NCI-H2227 treated with DMSO at 0.1 percent for 48 hours (cell line): ENCODE results near the gene TACO1.

Experiments
- DNase-seq: peaks from one replicate; lab custom pipeline; 2025; lab: John Stamatoyannopoulos, UW

Gene TACO1

DNA sequence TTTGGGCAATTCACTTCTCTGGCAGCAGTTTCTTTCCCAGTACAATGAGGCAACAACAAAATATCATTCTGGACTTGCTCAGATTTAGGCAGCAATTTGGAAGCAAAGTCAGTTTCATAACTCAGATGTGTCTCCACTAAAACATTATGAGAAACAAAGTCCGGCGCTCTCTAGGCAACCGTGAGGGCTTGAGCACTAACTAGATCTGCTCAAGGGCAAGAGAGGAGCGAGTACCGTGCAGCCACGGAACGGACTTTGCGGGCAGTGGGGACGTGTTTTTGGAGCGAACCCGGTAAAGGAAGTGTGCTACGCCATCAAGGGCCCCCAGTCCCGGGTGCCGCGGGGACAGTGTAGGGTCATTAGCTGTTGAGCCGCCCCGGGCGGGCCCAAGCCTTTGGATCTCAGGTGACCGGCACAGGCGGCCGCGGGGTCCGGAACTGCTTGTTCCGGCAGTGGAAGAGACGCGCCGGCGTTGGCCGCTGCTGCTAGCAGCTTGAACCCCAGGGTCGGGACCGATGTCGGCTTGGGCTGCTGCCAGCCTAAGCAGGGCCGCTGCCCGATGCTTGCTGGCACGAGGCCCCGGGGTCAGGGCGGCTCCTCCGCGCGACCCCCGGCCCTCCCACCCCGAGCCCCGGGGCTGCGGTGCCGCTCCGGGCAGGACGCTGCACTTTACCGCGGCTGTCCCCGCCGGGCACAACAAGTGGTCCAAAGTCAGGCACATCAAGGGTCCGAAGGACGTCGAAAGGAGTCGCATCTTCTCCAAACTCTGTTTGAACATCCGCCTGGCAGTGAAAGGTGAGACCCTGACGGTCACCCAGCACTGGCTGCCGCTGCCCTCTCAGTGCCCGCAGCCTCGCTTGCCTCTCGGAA lies at the start of gene TACO1:
Gene TACO1 (plus strand): TSS at position 327 of the 870 bp plus-strand sequence. CDS start 189 bp downstream, at position 516.
- peak; percentile 87 for DNase-seq

DNA sequence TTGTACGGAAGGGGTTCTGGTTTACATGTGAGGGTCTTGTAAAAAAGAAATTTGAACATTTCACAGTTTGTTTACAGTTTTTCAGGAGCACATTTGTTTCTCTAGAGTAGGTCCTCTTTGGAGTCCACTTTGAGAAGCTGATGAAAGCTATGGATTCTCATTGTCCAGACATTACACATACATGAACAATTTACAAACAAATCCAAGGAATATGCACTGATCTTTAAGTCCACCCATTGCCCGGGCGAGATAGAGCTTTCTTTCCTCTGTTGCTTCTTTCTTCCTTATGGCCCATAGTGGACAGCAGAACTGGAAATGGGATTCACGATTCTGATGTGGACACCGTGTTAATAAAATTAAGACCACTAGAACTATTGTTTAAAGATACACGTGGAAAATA lies 48.5 kb upstream of the TACO1 start:
- DNase-seq = no peak

DNA sequence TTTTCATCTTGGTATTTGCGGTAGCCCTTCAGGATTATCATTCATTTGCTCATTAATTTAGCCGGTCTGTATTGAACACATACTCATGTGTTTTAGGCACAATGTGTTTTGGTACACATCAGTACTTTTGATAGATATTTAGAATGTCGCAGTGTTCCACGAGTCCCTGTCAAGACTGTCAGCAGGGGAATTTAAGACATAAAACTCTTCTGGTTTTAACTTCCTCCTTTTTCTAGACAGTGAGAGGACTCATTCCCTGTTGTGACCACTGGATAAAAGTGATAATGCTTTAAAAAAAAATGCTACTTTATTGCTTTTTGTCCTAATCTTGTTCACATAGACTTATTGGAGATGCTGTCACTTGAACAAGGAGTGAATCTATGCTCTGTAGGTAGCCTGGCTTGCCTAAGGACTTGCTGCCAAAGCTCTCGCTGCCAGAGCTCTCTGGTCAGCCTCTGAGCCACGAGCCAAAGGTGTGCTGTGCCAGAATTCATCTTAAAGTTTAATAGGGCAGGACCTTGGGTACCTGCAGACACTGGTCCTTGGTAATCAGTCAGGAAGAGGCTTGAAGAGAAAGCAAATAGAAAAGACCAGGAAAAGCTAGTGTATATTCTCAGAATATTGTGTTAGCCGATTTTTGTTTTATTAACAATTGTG lies 45.1 kb upstream of the TACO1 start:
- DNase-seq = no peak

DNA sequence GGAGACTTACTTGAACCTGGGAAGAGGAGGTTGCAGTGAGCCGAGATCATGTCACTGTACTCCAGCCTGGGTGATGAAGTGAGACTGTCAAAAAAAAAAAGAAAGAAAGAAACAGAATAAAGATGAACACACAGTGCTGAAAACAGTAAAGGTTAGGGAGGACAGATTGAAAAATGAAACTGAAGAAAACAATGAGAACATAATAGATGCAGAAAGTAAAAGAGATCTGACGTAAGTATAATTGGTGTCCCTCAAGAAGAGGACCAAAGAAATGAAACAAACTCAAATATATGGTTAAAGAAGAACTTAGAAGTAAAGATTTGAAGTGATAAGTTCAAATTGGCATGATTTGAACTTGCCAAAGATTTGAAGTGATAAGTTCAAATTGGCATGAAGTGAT lies 43.3 kb upstream of the TACO1 start:
- no peak for DNase-seq

DNA sequence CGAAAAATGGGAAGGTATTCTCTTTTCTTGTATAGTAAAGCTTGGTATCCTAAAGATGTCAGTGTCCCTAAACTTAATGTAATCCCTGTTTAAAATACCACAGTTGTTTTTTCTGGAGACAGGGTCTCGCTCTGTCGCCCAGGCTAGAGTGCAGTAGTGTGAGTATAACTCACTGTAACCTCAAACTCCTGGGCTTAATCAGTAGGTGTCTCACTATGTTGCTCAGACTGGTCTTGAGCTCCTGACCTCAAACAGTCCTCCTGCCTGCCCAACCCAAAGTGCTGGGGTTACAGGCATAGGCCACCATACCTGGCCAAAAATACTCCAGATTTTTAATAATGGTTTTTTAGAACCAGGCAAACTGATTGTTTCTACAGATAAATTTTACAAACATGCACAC lies 42.3 kb upstream of the TACO1 start:
- DNase-seq = no peak

DNA sequence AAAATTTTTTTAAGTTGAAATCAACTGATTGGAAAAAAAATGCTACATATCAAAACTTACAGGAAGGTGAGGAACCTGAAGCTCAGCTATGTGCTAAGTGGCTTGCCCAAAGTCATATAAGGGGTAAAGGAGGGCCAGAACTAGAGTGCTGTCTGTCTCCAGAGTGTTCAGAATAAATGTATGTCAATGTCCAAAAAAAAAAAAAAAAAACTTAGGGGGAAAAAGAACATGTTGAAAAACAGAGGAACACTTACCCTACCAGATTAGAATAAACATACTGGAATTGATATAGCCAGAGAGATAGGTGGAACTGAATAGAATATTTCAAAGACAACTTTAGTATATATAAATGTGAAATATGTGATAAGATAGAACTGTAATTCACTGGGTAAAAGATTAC lies 38.9 kb upstream of the TACO1 start:
- DNase-seq = no peak

DNA sequence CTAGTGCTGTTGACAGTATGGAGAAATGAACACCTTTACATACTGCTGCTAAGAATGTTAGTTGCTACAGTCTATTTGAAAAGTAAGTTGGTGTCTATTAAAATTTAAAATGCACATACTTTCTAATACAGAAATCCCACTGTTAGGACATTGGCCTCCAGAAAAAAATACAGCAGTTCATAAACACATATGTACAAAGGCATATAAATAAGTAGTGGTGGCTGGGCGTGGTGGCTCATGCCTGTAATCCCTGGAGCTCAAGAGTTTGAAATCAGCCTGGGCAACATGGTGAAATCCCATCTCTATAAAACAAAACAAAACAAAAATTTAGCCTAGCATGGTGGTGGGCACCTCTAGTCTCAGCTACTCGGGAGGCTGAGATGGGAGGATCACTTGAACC lies 37.4 kb upstream of the TACO1 start:
- DNase-seq = no peak

DNA sequence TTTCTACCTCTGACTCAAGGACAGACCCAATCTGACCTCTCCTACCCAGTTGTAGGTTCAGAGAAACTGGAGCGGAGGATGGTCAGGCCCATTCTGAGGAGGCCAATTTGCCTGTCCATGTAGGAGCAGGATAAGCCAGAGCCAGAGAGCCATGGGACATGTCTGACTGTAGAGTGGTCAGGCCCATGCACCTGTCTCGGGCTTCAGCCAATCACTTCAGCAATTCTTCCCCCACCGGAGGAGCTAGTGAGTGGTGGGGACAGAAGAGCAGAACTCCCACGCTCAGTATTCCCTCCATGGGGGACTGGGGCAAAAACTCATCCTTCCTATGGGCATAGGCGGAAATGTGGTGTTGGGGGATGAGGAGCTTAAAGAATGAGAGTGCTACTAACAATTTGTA lies 36.1 kb upstream of the TACO1 start:
- DNase-seq = no peak

DNA sequence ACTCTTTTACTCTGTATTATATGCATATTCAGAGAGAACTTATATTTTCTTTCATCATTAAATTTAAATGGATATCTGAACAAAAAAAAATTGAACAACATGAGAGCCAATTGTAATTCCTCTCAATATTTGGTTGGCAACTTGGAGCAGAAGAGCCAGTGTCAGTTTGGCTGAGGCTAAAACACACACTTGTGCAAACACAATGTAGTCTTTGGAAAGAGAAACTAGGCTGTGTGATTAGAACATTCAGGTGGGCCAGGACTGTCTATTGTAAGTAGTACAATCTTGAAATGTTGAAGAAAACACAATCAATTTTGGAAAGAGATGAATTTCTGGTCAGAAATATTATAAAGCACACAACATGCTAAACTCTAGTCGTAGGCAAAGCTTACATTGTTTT lies 33.5 kb upstream of the TACO1 start:
- no peak for DNase-seq

DNA sequence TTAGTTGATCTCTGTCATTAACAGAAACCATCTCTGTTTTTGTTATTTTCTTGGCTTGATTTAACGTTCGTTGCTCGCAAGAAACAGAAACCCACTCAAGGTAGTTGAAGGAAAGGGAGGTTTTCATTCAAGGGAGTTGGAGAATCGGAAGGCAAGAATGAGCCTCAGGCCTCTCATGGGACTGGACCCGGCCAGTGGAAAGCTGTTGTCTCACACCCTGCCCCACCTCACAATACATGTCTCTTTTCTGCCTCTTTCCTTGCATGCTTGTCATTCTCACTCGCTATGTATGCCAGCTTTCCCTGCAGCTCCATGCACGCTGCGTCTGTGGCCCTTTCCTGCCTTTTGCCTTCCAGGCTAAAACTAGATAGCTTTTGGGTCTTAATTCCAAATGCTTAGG lies 32.1 kb upstream of the TACO1 start:
- no peak for DNase-seq

DNA sequence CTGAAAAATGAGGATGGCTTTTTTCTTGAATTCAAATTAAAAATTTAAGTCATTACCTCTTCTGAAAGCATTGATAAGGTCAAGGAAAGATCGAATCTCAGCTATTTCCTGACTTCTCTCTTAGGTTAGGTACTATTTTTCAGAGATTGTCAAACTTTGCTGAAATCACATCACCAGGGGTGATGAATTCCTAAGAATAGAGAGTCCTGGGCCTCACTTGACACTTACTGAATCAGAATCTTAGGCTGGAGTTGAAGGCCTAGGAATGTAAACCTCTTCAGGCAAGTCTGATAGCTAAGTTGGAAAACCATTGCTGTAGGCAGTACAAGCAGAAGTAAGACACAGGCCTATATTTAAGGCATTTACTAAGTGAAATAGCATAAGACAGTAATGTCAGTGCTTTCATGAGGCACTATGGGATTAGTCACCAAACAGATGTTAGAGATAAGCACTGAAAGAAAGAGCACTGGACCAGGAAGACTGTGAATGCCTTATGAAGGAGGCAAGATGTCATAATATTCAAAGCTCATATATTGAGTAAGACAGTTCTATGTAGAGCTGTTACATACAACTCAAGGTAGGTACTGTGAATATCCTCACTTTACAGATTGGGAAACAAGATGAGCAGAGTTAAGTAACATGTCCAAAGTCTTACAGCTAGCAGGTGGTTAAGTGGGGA lies 28.9 kb upstream of the TACO1 start:
- DNase-seq = no peak

DNA sequence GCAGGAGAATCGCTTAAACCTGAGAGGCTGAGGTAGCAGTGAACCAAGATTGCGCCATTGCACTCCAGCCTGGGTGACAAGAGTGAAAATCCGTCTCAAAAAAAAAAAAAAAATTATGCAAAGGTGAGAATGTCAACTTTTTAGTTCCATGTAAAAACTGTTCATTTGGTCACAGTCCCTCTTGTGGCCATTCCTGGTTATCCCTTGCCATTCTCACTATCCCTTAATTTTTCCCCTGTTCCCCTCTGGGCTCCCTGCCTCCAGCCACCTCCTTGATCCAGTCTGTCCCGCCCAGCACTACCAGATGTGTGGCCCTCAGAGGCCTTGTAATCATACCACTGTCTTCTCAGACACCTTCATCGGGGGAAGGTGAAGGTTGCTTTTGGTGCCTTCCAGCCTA lies 27.1 kb upstream of the TACO1 start:
- no peak for DNase-seq

DNA sequence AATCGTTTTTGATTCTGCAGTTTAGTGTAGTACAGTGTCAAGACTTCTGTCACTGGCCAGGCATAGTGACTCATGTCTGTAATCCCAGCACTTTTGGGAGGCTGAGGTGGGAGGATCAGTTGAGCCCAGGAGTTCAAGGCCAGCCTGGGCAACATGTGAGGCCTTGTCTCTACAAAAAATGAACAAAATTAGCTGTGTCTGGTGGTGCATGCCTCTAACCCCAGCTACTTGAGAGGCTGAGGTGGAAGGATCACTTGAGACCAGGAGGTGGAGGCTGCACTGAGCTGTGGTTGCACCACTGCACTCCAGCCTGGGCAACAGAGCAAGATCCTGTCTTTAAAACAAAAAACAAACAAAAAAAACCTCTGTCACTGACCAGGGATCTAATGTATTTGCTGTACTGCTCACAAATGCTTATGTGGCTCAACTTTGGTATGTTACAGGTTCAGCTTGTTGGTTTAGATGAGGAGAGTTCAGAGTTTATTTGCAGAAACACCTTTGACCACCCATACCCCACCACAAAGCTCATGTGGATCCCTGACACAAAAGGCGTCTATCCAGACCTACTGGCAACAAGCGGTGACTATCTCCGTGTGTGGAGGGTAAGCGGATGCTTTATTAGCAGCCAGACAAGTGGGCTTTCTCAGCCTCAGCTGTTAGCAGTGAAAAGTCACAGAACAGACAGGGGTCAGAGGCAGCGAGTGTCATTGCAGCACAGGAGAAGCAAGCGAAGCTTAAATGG lies 22.5 kb upstream of the TACO1 start:
- no peak for DNase-seq

DNA sequence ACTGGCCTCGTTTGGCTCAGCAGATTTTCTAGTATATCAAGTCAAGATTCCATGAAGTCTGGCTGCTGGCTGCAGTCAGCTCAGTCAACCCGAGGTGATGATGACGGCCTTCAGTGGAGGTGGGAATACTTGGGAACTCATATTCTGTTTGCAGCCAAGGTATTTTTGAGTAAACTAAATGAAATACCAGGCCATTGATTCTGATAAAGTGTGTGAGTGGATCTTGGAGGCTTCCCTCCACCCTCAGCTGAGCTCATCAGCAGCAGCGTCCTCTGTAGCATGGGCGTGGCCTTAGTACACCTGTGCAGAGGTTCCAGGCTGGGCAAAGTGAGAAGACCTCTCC lies 22.0 kb upstream of the TACO1 start:
- no peak for DNase-seq

DNA sequence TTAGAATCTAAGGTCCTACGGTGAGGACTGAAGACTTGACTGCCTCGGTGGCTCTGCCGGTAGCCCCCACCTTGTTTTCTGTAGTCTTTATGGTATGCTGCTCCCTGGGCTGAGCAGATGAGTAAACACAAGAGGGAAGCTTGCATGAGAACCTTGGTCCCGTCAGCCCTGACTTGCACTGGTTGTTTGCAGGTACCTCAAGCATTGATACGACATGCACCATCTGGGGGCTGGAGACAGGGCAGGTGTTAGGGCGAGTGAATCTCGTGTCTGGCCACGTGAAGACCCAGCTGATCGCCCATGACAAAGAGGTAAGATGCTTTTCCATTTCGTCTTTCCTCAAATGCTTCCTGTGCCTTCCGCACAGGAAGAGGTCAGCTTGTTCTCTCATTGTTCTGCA lies 21.1 kb upstream of the TACO1 start:
- DNase-seq = no peak

DNA sequence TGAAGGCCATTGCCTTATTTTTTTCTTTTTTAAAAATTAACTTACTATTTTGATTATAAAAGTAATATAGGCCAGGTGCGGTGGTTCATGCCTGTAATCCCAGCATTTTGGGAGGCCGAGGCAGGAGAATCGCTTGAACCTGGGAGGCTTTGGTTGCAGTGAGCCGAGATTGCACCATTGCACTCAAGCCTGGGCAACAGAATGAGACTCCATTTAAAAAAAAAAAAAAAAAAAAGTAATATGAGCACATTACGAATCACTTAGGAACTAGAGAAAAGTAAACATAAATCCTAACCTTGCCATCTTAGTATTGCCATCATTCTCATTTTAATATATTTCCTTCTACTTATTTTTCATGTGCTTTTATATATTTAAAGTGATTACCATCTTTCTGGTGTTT lies 12.9 kb upstream of the TACO1 start:
- no peak for DNase-seq

DNA sequence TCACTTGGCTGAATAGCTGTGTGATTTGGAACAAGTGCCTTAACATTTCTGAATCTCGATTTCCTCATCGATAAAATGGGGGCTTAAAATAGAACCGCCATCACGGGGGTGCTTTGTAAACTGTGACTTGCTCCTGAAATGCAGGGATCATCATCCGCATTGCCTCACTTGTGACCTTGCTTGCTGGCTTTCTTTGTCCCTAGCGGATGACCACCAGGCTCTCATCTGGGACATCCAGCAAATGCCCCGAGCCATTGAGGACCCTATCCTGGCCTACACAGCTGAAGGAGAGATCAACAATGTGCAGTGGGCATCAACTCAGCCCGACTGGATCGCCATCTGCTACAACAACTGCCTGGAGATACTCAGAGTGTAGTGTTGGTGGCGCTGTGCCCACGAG lies 11.9 kb upstream of the TACO1 start:
- DNase-seq = no peak

DNA sequence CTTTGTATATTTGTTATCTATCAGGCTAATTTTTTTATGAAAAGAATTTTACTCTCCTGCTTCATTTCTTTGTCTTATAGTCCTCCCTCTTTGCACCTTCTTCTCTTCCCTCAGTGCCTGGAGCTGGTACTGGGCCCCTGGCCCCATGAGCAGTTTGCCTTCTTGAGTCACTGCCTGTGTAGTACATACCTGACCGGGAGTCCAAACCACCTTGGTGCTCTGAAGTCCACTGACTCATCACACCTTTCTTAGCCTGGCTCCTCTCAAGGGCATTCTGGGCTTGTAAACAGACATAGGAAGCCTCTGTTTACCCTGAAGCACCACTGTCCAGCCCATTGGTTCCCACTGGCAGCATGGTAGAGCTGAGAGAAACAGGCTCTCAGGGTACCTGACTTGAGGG lies 11.0 kb upstream of the TACO1 start:
- no peak for DNase-seq

DNA sequence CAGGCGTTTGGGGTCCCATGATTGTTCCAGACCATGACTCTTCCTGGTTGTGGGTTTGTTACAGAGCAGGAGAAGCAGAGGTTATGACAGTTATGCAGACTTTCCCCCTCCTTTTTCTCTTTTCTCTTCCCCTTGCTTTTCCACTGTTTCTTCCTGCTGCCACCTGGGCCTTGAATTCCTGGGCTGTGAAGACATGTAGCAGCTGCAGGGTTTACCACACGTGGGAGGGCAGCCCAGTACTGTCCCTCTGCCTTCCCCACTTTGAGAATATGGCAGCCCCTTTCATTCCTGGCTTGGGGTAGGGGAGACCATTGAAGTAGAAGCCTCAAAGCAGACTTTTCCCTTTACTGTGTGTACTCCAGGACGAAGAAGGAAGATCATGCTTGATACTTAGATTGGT lies 7.9 kb upstream of the TACO1 start:
- DNase-seq = no peak

DNA sequence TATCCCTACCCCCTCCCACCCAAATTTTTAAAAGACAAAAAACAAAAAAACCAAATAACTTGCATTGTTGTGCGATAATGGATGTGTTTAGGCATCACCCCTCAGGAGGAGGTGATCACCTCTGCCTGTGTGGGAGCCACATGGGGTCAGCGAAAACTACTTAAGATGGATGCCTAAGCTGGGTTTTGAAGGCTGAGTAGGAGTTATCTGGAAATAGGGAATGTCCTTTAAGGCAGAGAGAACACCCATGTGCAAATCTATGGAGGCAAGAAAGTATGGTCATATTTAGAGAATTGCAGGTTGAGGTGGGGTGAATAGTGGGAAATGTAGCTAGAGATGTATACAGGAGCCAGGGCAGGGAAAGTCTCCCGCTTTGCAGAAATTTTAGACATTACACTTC lies 5.6 kb upstream of the TACO1 start:
- no peak for DNase-seq

DNA sequence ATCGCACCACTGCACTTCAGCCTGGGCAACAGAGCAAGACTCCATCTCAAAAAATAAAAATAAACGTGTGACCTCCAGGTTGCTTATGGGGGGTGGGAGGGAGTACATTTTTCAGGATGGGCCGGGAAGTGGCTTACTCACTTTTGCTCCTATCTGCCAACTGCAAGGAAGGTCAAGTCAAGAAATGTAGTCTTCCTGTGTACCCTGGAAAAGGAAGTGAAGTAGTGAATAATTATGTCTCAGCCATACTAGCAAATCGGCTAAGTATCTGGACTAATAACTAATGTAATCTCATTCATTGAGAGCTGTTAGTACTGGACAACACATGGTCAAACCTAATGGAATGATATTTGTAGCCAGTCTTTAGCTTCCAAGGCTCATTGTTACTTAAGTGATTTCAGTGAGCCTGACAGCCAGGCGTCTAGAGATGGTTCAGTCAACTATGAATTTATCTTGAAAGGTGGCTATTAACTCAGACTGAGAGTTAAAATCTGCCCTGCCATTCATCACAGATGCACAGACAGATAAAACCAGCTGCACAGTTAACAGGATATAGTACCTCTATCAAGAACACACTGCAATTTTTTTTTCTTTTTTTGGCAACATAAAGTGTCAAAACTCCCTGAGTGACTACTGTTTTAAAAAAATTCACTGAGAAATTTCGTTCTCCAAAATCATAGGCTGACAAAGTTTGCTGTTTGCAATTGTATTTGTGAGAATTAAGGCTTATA lies 3.7 kb upstream of the TACO1 start:
- DNase-seq = peak; percentile 93

DNA sequence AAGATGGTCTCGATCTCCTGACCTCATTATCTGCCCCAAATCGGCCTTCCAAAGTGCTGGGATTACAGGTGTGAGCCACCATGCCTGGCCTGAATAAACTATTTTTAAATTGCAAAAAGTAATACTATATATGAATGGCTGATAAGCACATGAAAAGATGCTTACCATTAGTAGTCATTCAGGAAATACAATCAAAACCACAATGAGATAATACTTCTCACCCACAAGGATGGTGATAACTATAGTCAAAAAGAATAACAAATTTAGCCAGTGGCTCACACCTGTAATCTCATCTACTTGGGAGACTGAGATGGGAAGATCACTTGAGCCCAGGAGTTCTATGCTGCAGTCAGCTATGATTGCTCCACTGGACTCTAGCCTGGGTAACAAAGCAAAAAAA lies 2.4 kb upstream of the TACO1 start:
- no peak for DNase-seq
